Posterior cingulate gyrus (tissue), 11 donors: Measurements from ENCODE around the gene PRPF6.
"Not testable (repeated sequence)": the region's sequence is repeated elsewhere in the genome, so short reads cannot be mapped to it uniquely, and the experiment has no call there.

Experiments used
- DNase-seq, 10 donors: peaks; one replicate each; pipeline versions ENCODE4 v3.0.0 to v3.0.0-alpha.2; 2020 to 2021; ENCODE audit warnings: mixed read lengths in 3 of 10
- intact Hi-C: fragments of 100-400 bp; cut with DNase I; formaldehyde crosslinking; loops from one replicate; pipeline ENCODE4 v1.15.1; 2023

The PRPF6 gene

GRCh38 chr20:64005394-64005793 lies 24.5 kb downstream of the PRPF6 start:
- no peak for DNase-seq
- intact Hi-C loops: no loop called here

GRCh38 chr20:64006490-64006889 lies 25.6 kb downstream of the PRPF6 start:
- intact Hi-C loops: no loop called here
- peak in 1 of 10 donors; percentile 63 for DNase-seq

GRCh38 chr20:64006902-64007301 lies 26.0 kb downstream of the PRPF6 start:
- DNase-seq: peak in 1 of 10 donors; percentile 34

GRCh38 chr20:64009811-64010387 lies 29.0 kb downstream of the PRPF6 start:
- intact Hi-C loops: no loop called here
- peak in 1 of 10 donors; percentile 57 for DNase-seq

More at GRCh38 chr20:64006902-64007301, 26.0 kb downstream of the PRPF6 start:
- intact Hi-C loops: no loop called here

GRCh38 chr20:64010711-64011237 lies 29.8 kb downstream of the PRPF6 start:
- intact Hi-C loops: no loop called here
- DNase-seq: no peak

GRCh38 chr20:64011366-64011779 lies 30.4 kb downstream of the PRPF6 start:
- intact Hi-C loops: no loop called here

GRCh38 chr20:64012385-64013154 lies 31.6 kb downstream of the PRPF6 start:
- DNase-seq, intact Hi-C loops: not testable (repeated sequence)

More at GRCh38 chr20:64011366-64011779, 30.4 kb downstream of the PRPF6 start:
- no peak for DNase-seq

GRCh38 chr20:64015635-64016034 lies 34.7 kb downstream of the PRPF6 start:
- intact Hi-C loops: no loop called here
- DNase-seq: no peak

GRCh38 chr20:64021124-64021975 lies 40.4 kb downstream of the PRPF6 start:
- DNase-seq: no peak
- intact Hi-C loops: no loop called here

- intact Hi-C loops: no loop called here
- DNase-seq: no peak
Observed at GRCh38 chr20:64022671-64023360, 41.9 kb downstream of the PRPF6 start.

- intact Hi-C loops: no loop called here
- DNase-seq: no peak
Observed at GRCh38 chr20:64023361-64024140, 42.6 kb downstream of the PRPF6 start.

GRCh38 chr20:64024141-64024990 lies 43.4 kb downstream of the PRPF6 start:
- intact Hi-C loops: no loop called here

GRCh38 chr20:64025101-64025825 lies 44.3 kb downstream of the PRPF6 start:
- no peak for DNase-seq
- intact Hi-C loops: no loop called here

More at GRCh38 chr20:64024141-64024990, 43.4 kb downstream of the PRPF6 start:
- no peak for DNase-seq

- DNase-seq: no peak
- intact Hi-C loops: no loop called here
Observed at GRCh38 chr20:64025826-64026412, 45.0 kb downstream of the PRPF6 start.

GRCh38 chr20:64027981-64028685 lies 47.2 kb downstream of the PRPF6 start:
- DNase-seq: peak in 1 of 10 donors; percentile 74
- intact Hi-C loops: no loop called here

GRCh38 chr20:64029293-64030117 lies 48.6 kb downstream of the PRPF6 start:
- peak in 1 of 10 donors; percentile 71 for DNase-seq
- intact Hi-C loops: no loop called here
